Parathyroid adenoma (tissue), 2 donors: Measurements from ENCODE around the gene OR6S1.

Source experiments
- H2AFZ ChIP-seq: fragments of 300-600 bp; sonication (generic); one replicate; pipeline ENCODE4 v1.7.0; 2017; ENCODE audit warnings: antibody characterized with exemption, mild to moderate bottlenecking
- H3K27ac ChIP-seq: fragments of 300-600 bp; sonication (generic); one replicate; pipeline ENCODE4 v1.7.0; 2017
- H3K27me3 ChIP-seq: fragments of 300-600 bp; sonication (generic); one replicate; pipeline ENCODE4 v1.7.0; 2017; ENCODE audit warnings: low read length; ENCODE audit not compliant: control insufficient read depth, insufficient read depth
- H3K36me3 ChIP-seq: fragments of 300-600 bp; sonication (generic); one replicate; pipeline ENCODE4 v1.7.0; 2017; ENCODE audit warnings: low read length; ENCODE audit not compliant: control insufficient read depth, insufficient read depth
- H3K4me1 ChIP-seq: fragments of 300-600 bp; sonication (generic); one replicate; pipeline ENCODE4 v1.7.0; 2017; ENCODE audit warnings: control low read depth
- H3K4me2 ChIP-seq: fragments of 300-600 bp; sonication (generic); one replicate; pipeline ENCODE4 v1.7.0; 2017; ENCODE audit warnings: low read length
- H3K4me3 ChIP-seq: fragments of 300-600 bp; sonication (generic); one replicate; pipeline ENCODE4 v1.7.0; 2017; ENCODE audit warnings: low read depth, low read length
- H3K79me2 ChIP-seq: fragments of 300-600 bp; sonication (generic); one replicate; pipeline ENCODE4 v1.7.0; 2017; ENCODE audit warnings: control low read depth
- H3K9ac ChIP-seq: fragments of 300-600 bp; sonication (generic); one replicate; pipeline ENCODE4 v1.7.0; 2017; ENCODE audit warnings: mild to moderate bottlenecking
- H3K9me3 ChIP-seq: fragments of 300-600 bp; sonication (generic); one replicate; pipeline ENCODE4 v1.7.0; 2017; ENCODE audit warnings: low read length; ENCODE audit not compliant: control insufficient read depth
- CTCF ChIP-seq: fragments of 300-600 bp; sonication (generic); IDR thresholded peaks from one replicate; pipeline ENCODE4 v1.7.0; 2017; ENCODE audit warnings: antibody characterized with exemption, mild to moderate bottlenecking
- donor health status: primary hyperparathyroidism.

OR6S1 gene

GRCh38 chr14:20618271-20618749 lies 23.2 kb downstream of the OR6S1 start:
- no peak overlapping the region for H3K4me3 ChIP-seq
- no peak overlapping the region for H3K9ac ChIP-seq
- TF ChIP-seq CTCF, result no peak
- H3K4me2 ChIP-seq, result no peak overlapping the region
- H3K79me2 ChIP-seq, result no peaks in the 10 kb centered on the region
- H3K27ac ChIP-seq, result no peak overlapping the region
- H2AFZ ChIP-seq, result no peak overlapping the region
- no peaks in the 10 kb centered on the region for H3K9me3 ChIP-seq
- no peaks in the 10 kb centered on the region for H3K4me1 ChIP-seq
- no peaks in the 10 kb centered on the region for H3K36me3 ChIP-seq
- no peaks in the 10 kb centered on the region for H3K27me3 ChIP-seq

- H3K79me2 ChIP-seq, result no peaks in the 10 kb centered on the region
- H3K4me2 ChIP-seq, result no peak overlapping the region
- no peaks in the 10 kb centered on the region for H3K36me3 ChIP-seq
- H3K27ac ChIP-seq, result no peak overlapping the region
- H3K4me1 ChIP-seq, result no peaks in the 10 kb centered on the region
- no peak overlapping the region for H2AFZ ChIP-seq
- TF ChIP-seq CTCF, result no peak
- H3K9ac ChIP-seq, result no peak overlapping the region
- no peak overlapping the region for H3K4me3 ChIP-seq
- no peaks in the 10 kb centered on the region for H3K9me3 ChIP-seq
- H3K27me3 ChIP-seq, result no peaks in the 10 kb centered on the region
Measured at GRCh38 chr14:20617138-20618003, 24.1 kb downstream of the OR6S1 start.

- no peak overlapping the region for H3K4me3 ChIP-seq
- H3K4me2 ChIP-seq, result no peak overlapping the region
- H3K4me1 ChIP-seq, result no peaks in the 10 kb centered on the region
- H2AFZ ChIP-seq, result no peak overlapping the region
- no peaks in the 10 kb centered on the region for H3K79me2 ChIP-seq
- no peak overlapping the region for H3K27ac ChIP-seq
- no peaks in the 10 kb centered on the region for H3K36me3 ChIP-seq
- no peak overlapping the region for H3K9ac ChIP-seq
- no peak for TF ChIP-seq CTCF
- no peaks in the 10 kb centered on the region for H3K9me3 ChIP-seq
- H3K27me3 ChIP-seq, result no peaks in the 10 kb centered on the region
Measured at GRCh38 chr14:20615996-20616395, 25.5 kb downstream of the OR6S1 start.

GRCh38 chr14:20614038-20614840 lies 27.3 kb downstream of the OR6S1 start:
- Histone ChIP-seq H3K27me3 (no peaks in the 10 kb centered on the region), H3K4me1 (peaks cover 5% of the 10 kb centered on the region), H3K4me3 (peak overlapping the region; percentile 65), H3K27ac (peak overlapping the region; percentile 87), H3K9me3 (no peaks in the 10 kb centered on the region), H3K79me2 (no peaks in the 10 kb centered on the region), H2AFZ (peak overlapping the region; percentile 87), H3K36me3 (no peaks in the 10 kb centered on the region), H3K9ac (peak overlapping the region; percentile 13), H3K4me2 (peak overlapping the region; percentile 86)
- no peak for TF ChIP-seq CTCF
